Measurements from ENCODE around the gene CCDC77.

The CCDC77 gene

GRCh38 chr12:450438-450837 is 49.0 kb downstream of the CCDC77 start:
- Histone ChIP-seq H3K27ac (ENCODE audit: low read depth, low read length) (no peak overlapping the region), H3K27me3 (ENCODE audit: insufficient read depth, low read length) (peaks cover 49% of the 10 kb centered on the region), H3K4me3 (ENCODE audit: low read depth, low read length) (no peak overlapping the region), H2AFZ (ENCODE audit: low read length, unreplicated experiment) (no peak overlapping the region), H3K79me2 (ENCODE audit: control insufficient read depth, insufficient read depth, low read length, unreplicated experiment) (no peaks in the 10 kb centered on the region), H3K36me3 (ENCODE audit: insufficient read depth, low read length) (no peaks in the 10 kb centered on the region), H3K4me1 (ENCODE audit: control insufficient read depth, insufficient read depth, low read length, unreplicated experiment) (no peaks in the 10 kb centered on the region)

GRCh38 chr12:452667-453210 is 51.3 kb downstream of the CCDC77 start:
- Histone ChIP-seq H3K27me3 (ENCODE audit: insufficient read depth, low read length) (peaks cover 63% of the 10 kb centered on the region), H3K79me2 (ENCODE audit: control insufficient read depth, insufficient read depth, low read length, unreplicated experiment) (no peaks in the 10 kb centered on the region), H3K4me3 (ENCODE audit: low read depth, low read length) (no peak overlapping the region), H2AFZ (ENCODE audit: low read length, unreplicated experiment) (no peak overlapping the region), H3K27ac (ENCODE audit: low read depth, low read length) (no peak overlapping the region), H3K36me3 (ENCODE audit: insufficient read depth, low read length) (no peaks in the 10 kb centered on the region), H3K4me1 (ENCODE audit: control insufficient read depth, insufficient read depth, low read length, unreplicated experiment) (no peaks in the 10 kb centered on the region)

- Histone ChIP-seq H2AFZ (ENCODE audit: low read length, unreplicated experiment) (no peak overlapping the region), H3K27me3 (ENCODE audit: insufficient read depth, low read length) (peaks cover 71% of the 10 kb centered on the region), H3K4me1 (ENCODE audit: control insufficient read depth, insufficient read depth, low read length, unreplicated experiment) (no peaks in the 10 kb centered on the region), H3K27ac (ENCODE audit: low read depth, low read length) (no peak overlapping the region), H3K79me2 (ENCODE audit: control insufficient read depth, insufficient read depth, low read length, unreplicated experiment) (no peaks in the 10 kb centered on the region), H3K4me3 (ENCODE audit: low read depth, low read length) (no peak overlapping the region), H3K36me3 (ENCODE audit: insufficient read depth, low read length) (no peaks in the 10 kb centered on the region)
Observed at GRCh38 chr12:454833-455232, 53.4 kb downstream of the CCDC77 start.

- H3K4me1 ChIP-seq (ENCODE audit: control insufficient read depth, insufficient read depth, low read length, unreplicated experiment) = peaks cover 4% of the 10 kb centered on the region
- H3K4me3 ChIP-seq (ENCODE audit: low read depth, low read length) = no peak overlapping the region
- H3K36me3 ChIP-seq (ENCODE audit: insufficient read depth, low read length) = no peaks in the 10 kb centered on the region
- no peak overlapping the region for H2AFZ ChIP-seq (ENCODE audit: low read length, unreplicated experiment)
- no peaks in the 10 kb centered on the region for H3K79me2 ChIP-seq (ENCODE audit: control insufficient read depth, insufficient read depth, low read length, unreplicated experiment)
- no peak overlapping the region for H3K27ac ChIP-seq (ENCODE audit: low read depth, low read length)
- H3K27me3 ChIP-seq (ENCODE audit: insufficient read depth, low read length) = peaks cover 71% of the 10 kb centered on the region
Observed at GRCh38 chr12:455821-456220, 54.4 kb downstream of the CCDC77 start.

GRCh38 chr12:457676-458075 is 56.2 kb downstream of the CCDC77 start:
- no peaks in the 10 kb centered on the region for H3K36me3 ChIP-seq (ENCODE audit: insufficient read depth, low read length)
- peaks cover 83% of the 10 kb centered on the region for H3K27me3 ChIP-seq (ENCODE audit: insufficient read depth, low read length)
- no peaks in the 10 kb centered on the region for H3K79me2 ChIP-seq (ENCODE audit: control insufficient read depth, insufficient read depth, low read length, unreplicated experiment)
- no peak overlapping the region for H3K27ac ChIP-seq (ENCODE audit: low read depth, low read length)
- no peak overlapping the region for H3K4me3 ChIP-seq (ENCODE audit: low read depth, low read length)
- no peak overlapping the region for H2AFZ ChIP-seq (ENCODE audit: low read length, unreplicated experiment)
- H3K4me1 ChIP-seq (ENCODE audit: control insufficient read depth, insufficient read depth, low read length, unreplicated experiment) = peaks cover 4% of the 10 kb centered on the region

- H3K27ac ChIP-seq (ENCODE audit: low read depth, low read length) = no peak overlapping the region
- H3K36me3 ChIP-seq (ENCODE audit: insufficient read depth, low read length) = no peaks in the 10 kb centered on the region
- H3K4me1 ChIP-seq (ENCODE audit: control insufficient read depth, insufficient read depth, low read length, unreplicated experiment) = peaks cover 4% of the 10 kb centered on the region
- peaks cover 91% of the 10 kb centered on the region for H3K27me3 ChIP-seq (ENCODE audit: insufficient read depth, low read length)
- H3K79me2 ChIP-seq (ENCODE audit: control insufficient read depth, insufficient read depth, low read length, unreplicated experiment) = no peaks in the 10 kb centered on the region
- H2AFZ ChIP-seq (ENCODE audit: low read length, unreplicated experiment) = no peak overlapping the region
- peak overlapping the region; percentile 68; the same call in 1 of the 2 replicates for H3K4me3 ChIP-seq (ENCODE audit: low read depth, low read length)
Observed at GRCh38 chr12:459050-459429, 57.6 kb downstream of the CCDC77 start.

GRCh38 chr12:459430-460258 is 58.2 kb downstream of the CCDC77 start, which contains the start of gene B4GALNT3:
B4GALNT3 (plus strand) TSS chr12:459939; CDS start chr12:460377, 438 bp downstream.
- Histone ChIP-seq H3K79me2 (ENCODE audit: control insufficient read depth, insufficient read depth, low read length, unreplicated experiment) (no peaks in the 10 kb centered on the region), H3K27ac (ENCODE audit: low read depth, low read length) (no peak within 1 kb of the TSS), H2AFZ (ENCODE audit: low read length, unreplicated experiment) (peak within 1 kb of the TSS; percentile 19), H3K4me1 (ENCODE audit: control insufficient read depth, insufficient read depth, low read length, unreplicated experiment) (peaks cover 4% of the 10 kb centered on the region), H3K36me3 (ENCODE audit: insufficient read depth, low read length) (no peaks in the 10 kb centered on the region), H3K4me3 (ENCODE audit: low read depth, low read length) (peak within 1 kb of the TSS; percentile 68), H3K27me3 (ENCODE audit: insufficient read depth, low read length) (peaks cover 90% of the 10 kb centered on the region)

- Histone ChIP-seq H3K36me3 (ENCODE audit: insufficient read depth, low read length) (no peaks in the 10 kb centered on the region), H3K27ac (ENCODE audit: low read depth, low read length) (no peak overlapping the region), H3K79me2 (ENCODE audit: control insufficient read depth, insufficient read depth, low read length, unreplicated experiment) (no peaks in the 10 kb centered on the region), H3K27me3 (ENCODE audit: insufficient read depth, low read length) (peaks cover 91% of the 10 kb centered on the region), H3K4me3 (ENCODE audit: low read depth, low read length) (peak overlapping the region; percentile 68; the same call in 1 of the 2 replicates), H2AFZ (ENCODE audit: low read length, unreplicated experiment) (peak overlapping the region; percentile 19), H3K4me1 (ENCODE audit: control insufficient read depth, insufficient read depth, low read length, unreplicated experiment) (peaks cover 4% of the 10 kb centered on the region)
Observed at GRCh38 chr12:460261-461230, 59.1 kb downstream of the CCDC77 start.

GRCh38 chr12:461425-461824 is 60.0 kb downstream of the CCDC77 start:
- Histone ChIP-seq H2AFZ (ENCODE audit: low read length, unreplicated experiment) (no peak overlapping the region), H3K4me1 (ENCODE audit: control insufficient read depth, insufficient read depth, low read length, unreplicated experiment) (peaks cover 4% of the 10 kb centered on the region), H3K27me3 (ENCODE audit: insufficient read depth, low read length) (peaks cover 92% of the 10 kb centered on the region), H3K36me3 (ENCODE audit: insufficient read depth, low read length) (no peaks in the 10 kb centered on the region), H3K79me2 (ENCODE audit: control insufficient read depth, insufficient read depth, low read length, unreplicated experiment) (no peaks in the 10 kb centered on the region), H3K27ac (ENCODE audit: low read depth, low read length) (no peak overlapping the region), H3K4me3 (ENCODE audit: low read depth, low read length) (no peak overlapping the region)

GRCh38 chr12:462936-463705 is 61.7 kb downstream of the CCDC77 start:
- Histone ChIP-seq H3K4me3 (ENCODE audit: low read depth, low read length) (no peak overlapping the region), H3K79me2 (ENCODE audit: control insufficient read depth, insufficient read depth, low read length, unreplicated experiment) (no peaks in the 10 kb centered on the region), H3K27me3 (ENCODE audit: insufficient read depth, low read length) (peaks cover 82% of the 10 kb centered on the region), H2AFZ (ENCODE audit: low read length, unreplicated experiment) (no peak overlapping the region), H3K36me3 (ENCODE audit: insufficient read depth, low read length) (no peaks in the 10 kb centered on the region), H3K4me1 (ENCODE audit: control insufficient read depth, insufficient read depth, low read length, unreplicated experiment) (peaks cover 4% of the 10 kb centered on the region), H3K27ac (ENCODE audit: low read depth, low read length) (no peak overlapping the region)
